HEK293T (cell line): ENCODE measurements around the gene MAN1C1.

Source experiments
- CTCF ChIA-PET: fragments of 350-600 bp; formaldehyde crosslinking; extraction: SDS; loops from one replicate; lab custom pipeline; 2021; ENCODE audit warnings: antibody characterized with exemption, inconsistent platforms; lab: Yijun Ruan, JAX
- POLR2A ChIA-PET: fragments of 350-600 bp; formaldehyde crosslinking; extraction: SDS; loops from one replicate; lab custom pipeline; 2020; ENCODE audit warnings: antibody characterized with exemption, inconsistent platforms; lab: Yijun Ruan, JAX
- DNase-seq: peaks from one replicate; pipeline ENCODE4 v3.0.0; 2012; ENCODE audit warnings: mixed read lengths; ENCODE audit errors: extremely low spot score
- ARNT ChIP-seq: fragments of 450-650 bp; IDR thresholded peaks from 2 replicates; pipeline ENCODE4 v1.6.1; 2017; ENCODE audit warnings: mild to moderate bottlenecking
- BHLHE40 ChIP-seq: fragments of 450-650 bp; IDR thresholded peaks from 2 replicates; pipeline ENCODE4 v1.6.1; 2016; ENCODE audit warnings: mild to moderate bottlenecking, moderate library complexity, borderline replicate concordance
- CTBP1 ChIP-seq: fragments of 450-650 bp; IDR thresholded peaks from 2 replicates; pipeline ENCODE4 v1.6.1; 2016; ENCODE audit warnings: borderline replicate concordance
- ELF4 ChIP-seq: fragments of 450-650 bp; IDR thresholded peaks from 2 replicates; pipeline ENCODE4 v1.6.1; 2017; ENCODE audit warnings: antibody characterized with exemption
- FOXA1 ChIP-seq: fragments of 450-650 bp; IDR thresholded peaks from 2 replicates; pipeline ENCODE4 v1.6.1; 2016; ENCODE audit warnings: mild to moderate bottlenecking
- FOXK2 ChIP-seq: fragments of 450-650 bp; IDR thresholded peaks from 2 replicates; pipeline ENCODE4 v1.6.1; 2016; ENCODE audit warnings: mild to moderate bottlenecking
- FOXM1 ChIP-seq: fragments of 450-650 bp; IDR thresholded peaks from 2 replicates; pipeline ENCODE4 v1.6.1; 2017; ENCODE audit warnings: mild to moderate bottlenecking, borderline replicate concordance
- HDGF ChIP-seq: fragments of 450-650 bp; IDR thresholded peaks from 2 replicates; pipeline ENCODE4 v1.6.1; 2017; ENCODE audit warnings: antibody characterized with exemption, borderline replicate concordance
- L3MBTL2 ChIP-seq: fragments of 450-650 bp; conservative IDR thresholded peaks from 2 replicates; pipeline ENCODE4 v1.6.1; 2016; ENCODE audit warnings: mild to moderate bottlenecking
- LEF1 ChIP-seq: fragments of 450-650 bp; IDR thresholded peaks from 2 replicates; pipeline ENCODE4 v1.6.1; 2017; ENCODE audit warnings: mild to moderate bottlenecking, borderline replicate concordance
- NFRKB ChIP-seq: fragments of 450-650 bp; IDR thresholded peaks from 2 replicates; pipeline ENCODE4 v1.6.1; 2016; ENCODE audit warnings: mild to moderate bottlenecking, moderate library complexity
- PKNOX1 ChIP-seq: fragments of 450-650 bp; IDR thresholded peaks from 2 replicates; pipeline ENCODE4 v1.6.1; 2016
- SP1 ChIP-seq: fragments of 450-650 bp; IDR thresholded peaks from 2 replicates; pipeline ENCODE4 v1.6.1; 2017
- SUZ12 ChIP-seq: fragments of 450-650 bp; IDR thresholded peaks from 2 replicates; pipeline ENCODE4 v1.6.1; 2016; ENCODE audit warnings: mild to moderate bottlenecking
- TARDBP ChIP-seq: fragments of 450-650 bp; IDR thresholded peaks from 2 replicates; pipeline ENCODE4 v1.6.1; 2016
- ZNF384 ChIP-seq: fragments of 450-650 bp; IDR thresholded peaks from 2 replicates; pipeline ENCODE4 v1.6.1; 2016

The MAN1C1 gene

GRCh38 chr1:25811384-25812082 is 194.9 kb downstream of the MAN1C1 start:
- DNase-seq = no peak
- POLR2A ChIA-PET = interaction anchor here (1.0 kb wide), 1 partner anchor 186 kb away, joined by 3 read pairs; the partner anchor contains the start of gene PAFAH2
- TF ChIP-seq L3MBTL2 (no peak), FOXK2 (no peak), SUZ12 (no peak), NFRKB (no peak), ELF4 (no peak), PKNOX1 (no peak), BHLHE40 (no peak), HDGF (no peak), SP1 (no peak), ARNT (no peak)
- CTCF ChIA-PET = interaction anchor here (1.0 to 1.8 kb wide), 4 partner anchors 23 to 308 kb away, joined by 3 to 4 read pairs (median 3); no protein-coding TSS in a partner anchor

GRCh38 chr1:25813071-25813733 is 196.6 kb downstream of the MAN1C1 start:
- POLR2A ChIA-PET = no interaction called here
- CTCF ChIA-PET = no interaction called here
- no peak for DNase-seq
- TF ChIP-seq CTBP1 (no peak), ARNT (no peak), TARDBP (no peak), FOXM1 (no peak), FOXA1 (no peak), LEF1 (no peak), FOXK2 (no peak), SP1 (no peak), ZNF384 (no peak), HDGF (no peak), SUZ12 (no peak), ELF4 (no peak), NFRKB (no peak), L3MBTL2 (no peak), BHLHE40 (no peak), PKNOX1 (no peak)

- ChIA-PET CTCF (no interaction called here), POLR2A (no interaction called here)
- TF ChIP-seq FOXK2 (no peak), PKNOX1 (no peak), L3MBTL2 (no peak), BHLHE40 (no peak), ARNT (no peak), ELF4 (no peak), LEF1 (no peak), SP1 (no peak), HDGF (no peak), NFRKB (no peak), CTBP1 (no peak), FOXA1 (no peak), FOXM1 (no peak), ZNF384 (no peak), SUZ12 (no peak), TARDBP (no peak)
- DNase-seq = no peak
These were observed 197.3 kb downstream of the MAN1C1 start for GRCh38 chr1:25813734-25814471.

DNA sequence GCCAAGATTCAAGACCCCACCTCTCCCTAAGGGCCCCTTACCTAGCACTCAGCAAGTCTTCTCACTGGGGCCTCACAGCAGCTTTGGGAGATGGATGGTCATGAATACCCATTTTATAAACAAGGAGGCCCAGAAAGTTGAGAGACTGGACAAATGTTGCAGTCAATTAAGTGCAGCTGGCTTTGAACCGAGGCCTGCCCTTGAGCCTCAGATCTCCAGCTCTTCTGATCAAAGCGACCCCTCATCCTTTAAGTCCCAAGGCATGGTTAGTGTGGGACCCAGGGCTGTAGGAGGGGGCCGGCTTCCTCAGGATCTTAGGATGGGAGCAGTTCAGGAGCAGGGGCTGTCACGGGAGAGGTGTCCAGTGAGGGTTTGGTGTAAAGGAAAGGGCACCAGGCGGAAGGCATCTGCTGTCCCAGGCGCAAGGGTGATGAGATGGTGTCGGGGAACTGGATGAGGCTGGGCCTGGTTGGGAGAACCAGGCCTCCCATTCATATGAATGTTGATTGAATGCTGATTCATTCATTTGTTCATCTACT is 198.0 kb downstream of the MAN1C1 start:
- ChIA-PET POLR2A (no interaction called here), CTCF (no interaction called here)
- DNase-seq = no peak
- no peak for TF ChIP-seq L3MBTL2

GRCh38 chr1:25815208-25816111 is 198.9 kb downstream of the MAN1C1 start:
- no peak for DNase-seq
- no peak for TF ChIP-seq TARDBP
- POLR2A ChIA-PET = interaction anchor here (0.8 kb wide), 1 partner anchor 21 kb away, joined by 3 read pairs; no protein-coding TSS in a partner anchor
- CTCF ChIA-PET = no interaction called here
